ENCODE data around the gene LSP1. TPM values are rescaled to one million over a fixed set of nuclear protein-coding genes. Genes with fewer than 3 reads are reported as not detected.

The LSP1 gene
- total RNA-seq, 1 donor from 2014 or later = not detected

DNA sequence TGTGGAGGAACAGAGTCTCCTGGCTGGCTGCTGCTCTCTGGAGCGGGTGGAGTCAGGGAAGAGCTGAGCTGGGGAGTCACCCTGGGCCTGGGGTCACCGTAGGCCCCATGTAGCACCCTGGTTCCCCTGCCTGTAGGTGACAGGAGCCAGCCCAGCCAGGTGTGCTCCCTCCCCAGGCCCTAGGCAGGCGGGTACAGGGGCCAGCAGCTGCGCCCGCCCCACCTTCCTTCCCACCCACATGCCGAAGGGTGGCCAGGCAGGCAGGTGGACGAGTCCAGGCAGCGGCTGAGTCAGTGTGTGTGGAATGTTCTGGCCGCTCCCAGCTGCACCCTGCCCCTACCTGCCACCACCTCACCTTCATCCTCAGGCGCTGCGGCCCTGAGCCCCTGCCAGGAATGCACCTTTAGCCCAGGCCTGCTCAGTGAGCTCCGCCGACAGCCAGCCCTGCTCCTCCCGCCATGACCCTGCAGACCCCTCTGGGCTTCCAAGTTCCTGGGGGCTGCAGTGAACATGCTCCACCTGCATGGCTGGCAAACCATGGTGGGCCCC lies 18.7 kb upstream of the LSP1 start:
- H3K4me3 ChIP-seq (ENCODE audit: low read depth, low read length) = no peak overlapping the region
- TF ChIP-seq, protein P1, sequence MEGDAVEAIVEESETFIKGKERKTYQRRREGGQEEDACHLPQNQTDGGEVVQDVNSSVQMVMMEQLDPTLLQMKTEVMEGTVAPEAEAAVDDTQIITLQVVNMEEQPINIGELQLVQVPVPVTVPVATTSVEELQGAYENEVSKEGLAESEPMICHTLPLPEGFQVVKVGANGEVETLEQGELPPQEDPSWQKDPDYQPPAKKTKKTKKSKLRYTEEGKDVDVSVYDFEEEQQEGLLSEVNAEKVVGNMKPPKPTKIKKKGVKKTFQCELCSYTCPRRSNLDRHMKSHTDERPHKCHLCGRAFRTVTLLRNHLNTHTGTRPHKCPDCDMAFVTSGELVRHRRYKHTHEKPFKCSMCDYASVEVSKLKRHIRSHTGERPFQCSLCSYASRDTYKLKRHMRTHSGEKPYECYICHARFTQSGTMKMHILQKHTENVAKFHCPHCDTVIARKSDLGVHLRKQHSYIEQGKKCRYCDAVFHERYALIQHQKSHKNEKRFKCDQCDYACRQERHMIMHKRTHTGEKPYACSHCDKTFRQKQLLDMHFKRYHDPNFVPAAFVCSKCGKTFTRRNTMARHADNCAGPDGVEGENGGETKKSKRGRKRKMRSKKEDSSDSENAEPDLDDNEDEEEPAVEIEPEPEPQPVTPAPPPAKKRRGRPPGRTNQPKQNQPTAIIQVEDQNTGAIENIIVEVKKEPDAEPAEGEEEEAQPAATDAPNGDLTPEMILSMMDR (conservative IDR thresholded peaks at IDR 0.05; ENCODE audit: low read depth, low read length) = no peak
- DNase-seq (ENCODE audit: low read depth) = no peak

DNA sequence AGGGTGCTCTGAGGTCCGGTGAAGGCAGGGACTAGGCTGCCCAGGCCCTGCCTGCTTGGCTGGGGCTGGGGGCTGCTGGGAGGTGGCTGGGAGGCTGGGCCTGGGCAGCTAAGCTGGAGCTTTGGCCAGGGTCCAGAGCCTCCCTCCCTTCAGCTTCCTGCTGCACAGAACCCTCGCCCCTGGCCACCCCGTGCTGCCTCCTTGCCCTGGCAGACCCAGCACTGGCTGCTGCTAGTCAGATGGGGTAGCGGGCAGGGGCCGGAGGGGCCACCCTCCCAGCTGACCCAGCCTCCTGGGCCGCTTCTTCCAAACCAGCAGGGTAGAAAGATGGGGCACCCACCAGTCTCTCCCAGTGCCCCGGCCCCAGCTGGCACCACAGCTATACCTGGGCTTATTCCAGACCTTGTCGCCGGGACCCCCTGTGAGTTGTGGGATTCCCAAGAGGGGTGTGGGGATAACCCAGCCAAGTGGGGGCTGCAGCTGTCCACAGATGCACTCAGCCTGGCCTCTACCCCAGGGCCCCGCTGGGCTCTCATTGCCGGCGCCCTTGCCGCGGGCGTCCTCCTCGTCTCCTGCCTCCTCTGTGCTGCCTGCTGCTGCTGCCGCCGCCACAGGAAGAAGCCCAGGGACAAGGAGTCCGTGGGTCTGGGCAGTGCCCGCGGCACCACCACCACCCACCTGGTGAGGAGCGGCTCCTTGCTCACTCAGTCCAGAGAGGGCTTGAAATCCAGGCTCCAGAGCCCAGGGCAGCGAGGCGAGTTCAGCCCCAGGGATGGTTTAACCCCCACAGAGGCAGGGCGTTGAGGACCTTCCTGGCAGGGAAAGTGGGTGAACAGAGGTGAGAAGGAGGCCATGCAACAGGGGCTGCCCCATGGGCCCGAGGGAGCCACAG lies 17.9 kb upstream of the LSP1 start, which contains the start of gene SYT8:
TSS of gene SYT8 (plus strand) at position 212 of the 892 bp plus-strand sequence. CDS start at position 328, 116 bp downstream.
- DNase-seq (ENCODE audit: low read depth) = no peak
- TF ChIP-seq, protein P1 (conservative IDR thresholded peaks at IDR 0.05; ENCODE audit: low read depth, low read length) = no peak
- no peak within 1 kb of the TSS for H3K4me3 ChIP-seq (ENCODE audit: low read depth, low read length)

DNA sequence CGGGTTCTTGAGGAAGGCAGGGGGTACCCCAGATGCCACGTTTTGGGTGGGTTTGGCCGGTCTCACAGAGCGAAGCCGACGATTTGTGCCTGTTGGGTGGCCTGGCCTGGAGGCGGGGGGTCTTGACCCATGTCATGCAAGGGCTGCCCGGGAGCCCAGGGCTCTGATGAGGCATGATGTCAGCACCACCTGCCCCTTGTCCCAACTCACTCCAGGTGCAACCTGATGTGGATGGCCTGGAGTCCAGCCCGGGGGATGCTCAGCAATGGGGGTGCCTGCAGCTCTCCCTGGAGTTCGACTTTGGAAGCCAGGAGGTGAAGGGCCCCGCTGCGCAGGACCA lies 17.2 kb upstream of the LSP1 start:
- DNase-seq (ENCODE audit: low read depth) = no peak
- no peak overlapping the region for H3K4me3 ChIP-seq (ENCODE audit: low read depth, low read length)
- TF ChIP-seq, protein P1 (conservative IDR thresholded peaks at IDR 0.05; ENCODE audit: low read depth, low read length) = no peak

DNA sequence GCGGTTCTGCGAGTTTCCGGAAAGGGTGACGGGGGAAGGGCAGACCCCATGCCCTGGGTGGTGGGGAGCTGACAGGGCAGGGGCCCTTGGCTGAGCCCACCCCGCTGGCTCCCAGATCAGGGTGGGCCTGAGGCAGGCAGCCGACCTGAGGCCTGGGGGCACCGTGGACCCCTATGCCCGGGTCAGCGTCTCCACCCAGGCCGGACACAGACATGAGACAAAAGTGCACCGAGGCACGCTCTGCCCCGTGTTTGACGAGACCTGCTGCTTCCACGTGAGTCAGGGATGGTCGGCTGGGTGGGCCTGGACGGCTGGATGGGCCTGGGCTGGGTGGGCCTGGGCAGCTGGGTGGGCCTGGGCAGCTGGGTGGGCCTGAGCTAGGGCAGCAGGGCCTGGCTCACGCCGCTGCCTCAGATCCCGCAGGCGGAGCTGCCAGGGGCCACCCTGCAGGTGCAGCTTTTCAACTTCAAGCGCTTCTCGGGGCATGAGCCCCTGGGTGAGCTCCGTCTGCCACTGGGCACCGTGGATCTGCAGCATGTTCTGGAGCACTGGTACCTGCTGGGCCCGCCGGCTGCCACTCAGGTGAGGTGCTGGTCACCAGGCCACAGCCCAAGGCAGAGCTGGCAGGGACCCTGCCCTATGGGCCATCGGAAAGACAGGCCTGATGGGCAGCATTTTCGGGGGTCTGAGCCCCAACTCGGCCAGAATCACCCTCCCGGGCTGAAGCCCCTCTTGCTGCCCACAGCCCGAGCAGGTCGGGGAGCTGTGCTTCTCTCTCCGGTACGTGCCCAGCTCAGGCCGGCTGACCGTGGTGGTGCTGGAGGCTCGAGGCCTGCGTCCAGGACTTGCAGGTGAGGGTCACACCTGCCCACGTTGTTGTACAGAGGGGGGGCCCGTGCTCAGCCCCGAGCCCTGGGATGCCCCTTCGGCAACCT lies 16.6 kb upstream of the LSP1 start:
- TF ChIP-seq, protein P1 (conservative IDR thresholded peaks at IDR 0.05; ENCODE audit: low read depth, low read length) = no peak
- DNase-seq (ENCODE audit: low read depth) = no peak
- no peak overlapping the region for H3K4me3 ChIP-seq (ENCODE audit: low read depth, low read length)

DNA sequence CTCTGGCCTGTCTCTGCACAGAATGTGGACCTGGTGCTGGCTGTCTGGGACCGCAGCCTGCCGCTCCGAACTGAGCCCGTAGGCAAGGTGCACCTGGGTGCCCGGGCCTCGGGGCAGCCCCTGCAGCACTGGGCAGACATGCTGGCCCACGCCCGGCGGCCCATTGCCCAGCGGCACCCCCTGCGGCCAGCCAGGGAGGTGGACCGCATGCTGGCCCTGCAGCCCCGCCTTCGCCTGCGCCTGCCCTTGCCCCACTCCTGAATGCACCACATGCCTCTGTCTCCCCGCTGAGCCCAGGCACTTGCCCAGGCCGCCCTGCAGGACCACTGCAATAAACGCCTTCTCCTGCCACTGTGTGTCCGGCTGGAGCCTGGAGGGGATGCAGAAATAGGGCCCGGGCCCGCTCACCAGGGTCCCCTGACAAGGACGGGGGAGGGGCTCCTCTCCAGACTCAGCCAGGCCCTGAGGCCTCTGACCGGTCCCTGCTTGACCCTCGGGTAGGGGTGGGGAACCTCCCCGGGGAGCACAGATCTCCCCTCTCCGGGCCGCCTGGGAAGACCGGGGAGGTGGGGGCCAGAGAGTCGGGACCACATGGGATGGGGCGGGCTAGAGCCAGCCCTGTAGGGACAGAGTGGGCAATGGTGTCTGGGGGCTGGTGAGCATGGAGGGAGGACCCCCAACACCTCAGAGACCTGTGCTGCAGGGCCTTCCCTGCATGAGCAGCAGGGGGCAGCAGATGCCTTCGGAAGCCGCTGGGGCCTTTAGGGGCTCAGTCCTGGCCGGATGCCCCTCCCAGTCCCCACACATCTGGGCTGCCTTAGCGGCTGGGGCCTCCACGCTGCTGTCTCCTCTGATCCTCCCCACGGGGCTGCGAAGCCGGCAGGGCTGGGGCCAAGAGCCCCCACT lies 15.5 kb upstream of the LSP1 start:
- TF ChIP-seq, protein P1 (conservative IDR thresholded peaks at IDR 0.05; ENCODE audit: low read depth, low read length) = peak; percentile 81
- no peak overlapping the region for H3K4me3 ChIP-seq (ENCODE audit: low read depth, low read length)
- DNase-seq (ENCODE audit: low read depth) = no peak

DNA sequence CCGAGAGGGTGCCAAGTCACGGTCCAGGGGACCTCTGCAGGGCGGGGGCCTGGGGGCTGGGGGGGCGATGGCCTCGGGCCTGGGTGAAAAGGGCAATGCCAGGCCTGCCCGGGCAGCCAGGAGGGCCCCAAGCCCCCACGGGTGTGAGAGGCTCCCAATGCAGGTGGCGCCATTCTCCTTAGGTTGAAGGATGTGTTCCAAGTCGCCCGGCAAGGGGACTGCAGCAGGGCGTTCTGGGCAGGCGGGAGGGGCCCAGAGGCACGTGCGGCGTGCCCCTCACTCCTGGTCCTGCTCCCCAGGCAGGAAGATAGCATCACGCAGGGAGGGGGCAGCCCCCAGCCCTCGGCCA lies 14.8 kb upstream of the LSP1 start:
- TF ChIP-seq, protein P1 (conservative IDR thresholded peaks at IDR 0.05; ENCODE audit: low read depth, low read length) = no peak
- no peak overlapping the region for H3K4me3 ChIP-seq (ENCODE audit: low read depth, low read length)
- no peak for DNase-seq (ENCODE audit: low read depth)

Measured in epithelial cell of proximal tubule (primary cell).